HL-60 (cell line): ENCODE results near the gene CD74.

Source experiments
- DNase-seq, 2 experiments: peaks; one replicate each; pipeline ENCODE4 v3.0.0-alpha.2; 2010 to 2020; ENCODE audit warnings: low read depth in 1 of 2, low spot score in 1 of 2
- H3K27ac ChIP-seq: fragments of 250-450 bp; sonication (Bioruptor Pico); replicated peaks from 2 replicates; pipeline ENCODE4 v1.5.1; 2020; ENCODE audit warnings: mild to moderate bottlenecking, moderate library complexity
- H3K27me3 ChIP-seq: fragments of 250-450 bp; sonication (Bioruptor Pico); 2 replicates; pipeline ENCODE4 v1.5.1; 2021; ENCODE audit warnings: mild to moderate bottlenecking, moderate library complexity; ENCODE audit not compliant: insufficient read depth, poor library complexity, severe bottlenecking
- H3K4me3 ChIP-seq: replicated peaks from 2 replicates; pipeline ENCODE4 v1.5.1; 2011; ENCODE audit warnings: mild to moderate bottlenecking, control low read depth, low read length; ENCODE audit not compliant: insufficient read depth
- GABPA ChIP-seq: IDR thresholded peaks from 2 replicates; pipeline ENCODE4 v1.6.1; 2012; ENCODE audit warnings: low read depth
- POLR2AphosphoS5 ChIP-seq: IDR thresholded peaks from 2 replicates; pipeline ENCODE4 v1.6.1; 2012; ENCODE audit warnings: low read depth
- SPI1 ChIP-seq: IDR thresholded peaks from 2 replicates; pipeline ENCODE4 v1.6.1; 2012; ENCODE audit warnings: low read depth, mild to moderate bottlenecking, borderline replicate concordance
- TF ChIP-seq, protein P1 (sequence below): IDR thresholded peaks from one replicate; pipeline ENCODE4 v1.5.1; 2011; ENCODE audit warnings: low read length, control low read depth, inconsistent platforms; ENCODE audit not compliant: insufficient read depth
- TF ChIP-seq, protein P2 (sequence below): IDR thresholded peaks from 2 replicates; pipeline ENCODE4 v1.6.1; 2012; ENCODE audit warnings: low read depth; ENCODE audit not compliant: insufficient replicate concordance

CD74 gene

DNA sequence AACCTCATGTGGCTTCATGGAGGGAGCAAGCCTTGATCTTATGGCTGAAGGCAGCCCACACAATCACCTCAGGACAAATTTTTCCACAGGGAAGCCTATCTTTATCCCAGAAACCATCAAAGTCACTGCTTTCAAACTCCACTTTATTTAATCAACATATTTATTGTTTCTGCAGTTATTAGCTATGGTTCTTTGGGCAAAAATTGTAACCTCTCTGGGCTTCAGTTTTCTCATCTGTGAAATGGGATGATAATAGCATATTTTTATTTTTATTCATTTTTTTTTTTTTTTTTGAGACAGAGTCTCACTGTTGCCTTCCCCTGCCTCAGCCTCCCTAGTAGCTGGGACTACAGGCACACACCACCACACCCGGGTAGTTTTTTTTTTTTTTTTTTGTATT lies 38.9 kb upstream of the CD74 start:
- Histone ChIP-seq H3K27ac (no peak overlapping the region; the same call in 1 of the 2 replicates), H3K27me3 (no peaks in the 10 kb centered on the region), H3K4me3 (no peak overlapping the region)
- no peak for DNase-seq
- TF ChIP-seq, protein P1, sequence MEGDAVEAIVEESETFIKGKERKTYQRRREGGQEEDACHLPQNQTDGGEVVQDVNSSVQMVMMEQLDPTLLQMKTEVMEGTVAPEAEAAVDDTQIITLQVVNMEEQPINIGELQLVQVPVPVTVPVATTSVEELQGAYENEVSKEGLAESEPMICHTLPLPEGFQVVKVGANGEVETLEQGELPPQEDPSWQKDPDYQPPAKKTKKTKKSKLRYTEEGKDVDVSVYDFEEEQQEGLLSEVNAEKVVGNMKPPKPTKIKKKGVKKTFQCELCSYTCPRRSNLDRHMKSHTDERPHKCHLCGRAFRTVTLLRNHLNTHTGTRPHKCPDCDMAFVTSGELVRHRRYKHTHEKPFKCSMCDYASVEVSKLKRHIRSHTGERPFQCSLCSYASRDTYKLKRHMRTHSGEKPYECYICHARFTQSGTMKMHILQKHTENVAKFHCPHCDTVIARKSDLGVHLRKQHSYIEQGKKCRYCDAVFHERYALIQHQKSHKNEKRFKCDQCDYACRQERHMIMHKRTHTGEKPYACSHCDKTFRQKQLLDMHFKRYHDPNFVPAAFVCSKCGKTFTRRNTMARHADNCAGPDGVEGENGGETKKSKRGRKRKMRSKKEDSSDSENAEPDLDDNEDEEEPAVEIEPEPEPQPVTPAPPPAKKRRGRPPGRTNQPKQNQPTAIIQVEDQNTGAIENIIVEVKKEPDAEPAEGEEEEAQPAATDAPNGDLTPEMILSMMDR, result no peak
- TF ChIP-seq SPI1, result no peak
- TF ChIP-seq POLR2AphosphoS5, result no peak
- no peak for TF ChIP-seq GABPA
- TF ChIP-seq, protein P2, sequence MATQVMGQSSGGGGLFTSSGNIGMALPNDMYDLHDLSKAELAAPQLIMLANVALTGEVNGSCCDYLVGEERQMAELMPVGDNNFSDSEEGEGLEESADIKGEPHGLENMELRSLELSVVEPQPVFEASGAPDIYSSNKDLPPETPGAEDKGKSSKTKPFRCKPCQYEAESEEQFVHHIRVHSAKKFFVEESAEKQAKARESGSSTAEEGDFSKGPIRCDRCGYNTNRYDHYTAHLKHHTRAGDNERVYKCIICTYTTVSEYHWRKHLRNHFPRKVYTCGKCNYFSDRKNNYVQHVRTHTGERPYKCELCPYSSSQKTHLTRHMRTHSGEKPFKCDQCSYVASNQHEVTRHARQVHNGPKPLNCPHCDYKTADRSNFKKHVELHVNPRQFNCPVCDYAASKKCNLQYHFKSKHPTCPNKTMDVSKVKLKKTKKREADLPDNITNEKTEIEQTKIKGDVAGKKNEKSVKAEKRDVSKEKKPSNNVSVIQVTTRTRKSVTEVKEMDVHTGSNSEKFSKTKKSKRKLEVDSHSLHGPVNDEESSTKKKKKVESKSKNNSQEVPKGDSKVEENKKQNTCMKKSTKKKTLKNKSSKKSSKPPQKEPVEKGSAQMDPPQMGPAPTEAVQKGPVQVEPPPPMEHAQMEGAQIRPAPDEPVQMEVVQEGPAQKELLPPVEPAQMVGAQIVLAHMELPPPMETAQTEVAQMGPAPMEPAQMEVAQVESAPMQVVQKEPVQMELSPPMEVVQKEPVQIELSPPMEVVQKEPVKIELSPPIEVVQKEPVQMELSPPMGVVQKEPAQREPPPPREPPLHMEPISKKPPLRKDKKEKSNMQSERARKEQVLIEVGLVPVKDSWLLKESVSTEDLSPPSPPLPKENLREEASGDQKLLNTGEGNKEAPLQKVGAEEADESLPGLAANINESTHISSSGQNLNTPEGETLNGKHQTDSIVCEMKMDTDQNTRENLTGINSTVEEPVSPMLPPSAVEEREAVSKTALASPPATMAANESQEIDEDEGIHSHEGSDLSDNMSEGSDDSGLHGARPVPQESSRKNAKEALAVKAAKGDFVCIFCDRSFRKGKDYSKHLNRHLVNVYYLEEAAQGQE, result no peak

DNA sequence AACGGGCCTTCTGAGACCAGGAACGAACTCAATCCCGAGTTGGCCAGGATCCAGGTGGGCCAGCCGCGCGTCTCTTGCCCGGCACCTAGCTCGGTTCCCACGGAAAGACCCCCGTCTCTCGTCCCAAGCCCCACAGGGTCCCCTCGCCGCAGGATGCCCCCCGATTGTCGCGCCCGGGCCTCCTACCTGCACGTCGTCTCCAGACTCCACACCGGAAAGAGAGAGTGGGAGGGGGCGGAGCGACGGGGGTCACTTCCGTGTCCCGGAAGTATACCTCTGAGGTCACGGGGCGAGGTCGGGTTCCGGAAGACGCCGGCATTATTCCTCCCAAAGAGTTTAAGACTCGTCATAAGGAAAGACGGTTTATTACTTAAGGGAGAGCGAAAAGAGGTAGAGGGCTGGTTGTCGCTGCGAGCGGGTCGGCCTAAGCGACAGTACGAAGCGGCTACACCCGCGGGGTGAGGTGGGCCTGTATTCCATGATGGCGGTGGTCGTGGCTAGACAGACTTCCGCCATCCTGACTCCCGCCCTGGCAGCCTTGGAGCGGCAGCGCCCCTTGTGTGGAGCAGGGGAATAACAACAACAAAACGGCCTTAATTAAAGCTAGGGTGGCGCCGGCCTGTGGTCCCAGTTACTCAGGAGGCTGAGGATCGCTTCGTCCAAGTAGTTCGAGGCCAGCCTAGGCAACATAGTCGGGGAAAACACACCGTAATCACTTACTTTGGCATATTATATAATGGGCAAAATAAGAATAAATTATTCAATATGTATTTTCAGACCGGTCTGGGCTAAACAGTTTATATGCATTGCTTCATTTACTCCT lies 37.0 kb upstream of the CD74 start, which contains the start of gene RPS14:
Gene RPS14, minus strand, starts transcription at position 223 of the 823 bp plus-strand sequence. CDS start 2,006 bp downstream, outside the sequence.
- TF ChIP-seq POLR2AphosphoS5 (peak; percentile 98), GABPA (peak; percentile 96), SPI1 (peak; percentile 53; the same call in 1 of the 2 replicates)
- TF ChIP-seq, protein P2, result peak; percentile 84
- TF ChIP-seq, protein P1, result peak; percentile 92
- H3K4me3 ChIP-seq, result peak within 1 kb of the TSS; percentile 64
- no peaks in the 10 kb centered on the region for H3K27me3 ChIP-seq
- DNase-seq, result peak; percentile 96 to 99
- peak within 1 kb of the TSS; percentile 99 for H3K27ac ChIP-seq

DNA sequence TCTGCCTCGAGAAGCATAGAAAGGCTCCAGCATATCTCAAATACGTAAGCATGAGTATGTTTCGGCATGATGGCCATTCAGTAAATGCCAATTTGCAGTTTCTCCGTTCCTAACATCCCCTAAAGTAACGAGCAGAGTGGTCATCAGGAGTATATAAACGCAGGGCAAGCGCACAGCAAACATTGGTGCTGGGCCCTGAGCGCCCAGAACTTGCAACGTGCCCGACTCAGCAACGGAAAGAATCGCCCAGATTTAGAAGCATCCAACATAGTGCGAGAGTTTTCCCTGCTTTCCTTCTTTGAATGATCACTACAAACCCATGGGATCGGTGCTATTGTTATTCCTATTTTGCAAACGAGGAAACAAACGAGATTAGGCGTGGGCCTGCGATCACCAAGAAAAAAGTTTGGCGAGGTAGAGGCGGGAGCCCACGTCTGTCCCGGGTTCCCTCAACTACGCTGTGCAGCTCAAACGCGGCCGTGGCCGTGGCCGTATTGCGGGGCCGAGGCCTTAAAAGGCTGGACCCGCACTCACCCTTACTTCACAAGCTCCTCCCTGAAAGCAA lies 36.3 kb upstream of the CD74 start:
- no peak for TF ChIP-seq POLR2AphosphoS5
- Histone ChIP-seq H3K4me3 (peak overlapping the region; percentile 64), H3K27me3 (no peaks in the 10 kb centered on the region), H3K27ac (peak overlapping the region; percentile 99)
- no peak for DNase-seq

DNA sequence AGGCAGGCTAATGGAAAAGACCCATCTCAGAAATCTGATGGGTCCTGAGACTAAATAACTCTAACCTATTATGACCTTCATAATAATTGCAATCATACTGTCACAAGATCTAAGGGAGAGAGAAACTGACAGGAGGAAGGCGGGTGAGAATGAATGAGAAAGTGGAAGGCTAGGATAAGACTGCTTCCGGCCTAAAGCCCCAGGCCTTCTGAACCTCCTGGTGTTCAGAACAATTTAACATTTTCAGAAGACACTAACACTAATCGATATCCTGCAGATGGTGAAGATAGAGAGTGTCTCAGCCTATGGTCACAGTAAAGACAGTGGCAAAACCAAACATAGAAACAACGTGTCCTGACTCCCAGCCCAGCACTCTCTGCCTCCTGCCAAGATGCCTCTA lies 35.6 kb upstream of the CD74 start:
- no peak for DNase-seq
- H3K27ac ChIP-seq, result peak overlapping the region; percentile 99
- TF ChIP-seq GABPA, result no peak
- no peak for TF ChIP-seq SPI1
- TF ChIP-seq, protein P2, result no peak
- TF ChIP-seq, protein P1, result no peak
- no peak for TF ChIP-seq POLR2AphosphoS5

More for the DNA sequence above, 35.6 kb upstream of the CD74 start:
- Histone ChIP-seq H3K4me3 (peak overlapping the region; percentile 64), H3K27me3 (no peaks in the 10 kb centered on the region)
